ENCODE data around the gene SFRP2. TPM values are rescaled to one million over a fixed set of nuclear protein-coding genes. Genes with fewer than 3 reads are reported as not detected.

Gene SFRP2
- total and polyA plus RNA-seq, 4 donors, result 0.08 to 0.09 TPM; not detected in 2

- no peaks in the 10 kb centered on the region for H3K4me1 ChIP-seq (ENCODE audit: control insufficient read depth in 4 of 4, insufficient read depth in 4 of 4, low read length in 3 of 4)
- 29% methylated on average over 3 of the region's 3 CpGs for WGBS
- no peak overlapping the region for H3K4me3 ChIP-seq (ENCODE audit: low read depth in 1 of 3, low read length in 3 of 3)
- peaks cover 0 to 5% (median 2%) of the 10 kb centered on the region in 4 donors for H3K27me3 ChIP-seq (ENCODE audit: control insufficient read depth in 4 of 4, insufficient read depth in 4 of 4, low read length in 3 of 4)
- DNase-seq (ENCODE audit: low spot score), result no peak
- no peaks in the 10 kb centered on the region for H3K36me3 ChIP-seq (ENCODE audit: control insufficient read depth in 4 of 4, insufficient read depth in 3 of 4, low read depth in 1 of 4, low read length in 3 of 4)
- no peak overlapping the region for H3K27ac ChIP-seq (ENCODE audit: low read depth in 1 of 2, low read length in 2 of 2)
- no peak overlapping the region for H3K9ac ChIP-seq (ENCODE audit: low read depth in 1 of 2, low read length in 2 of 2)
- no peaks in the 10 kb centered on the region for H3K9me3 ChIP-seq (ENCODE audit: control insufficient read depth in 4 of 4, low read length in 3 of 4)
- TF ChIP-seq NR2F2 (IDR thresholded peaks at IDR 0.05) (no peak), RAD21 (IDR thresholded peaks at IDR 0.05) (no peak), RXRA (IDR thresholded peaks at IDR 0.05) (no peak), EGR1 (IDR thresholded peaks at IDR 0.05; ENCODE audit: low read depth in 2 of 2) (no peak), HNF4G (IDR thresholded peaks at IDR 0.05) (no peak), YY1 (IDR thresholded peaks at IDR 0.05) (no peak), TAF1 (conservative IDR thresholded peaks at IDR 0.05) (no peak), CTCF (IDR thresholded peaks at IDR 0.05; ENCODE audit: low read depth, low read length, missing input control) (no peak), HNF4A (conservative IDR thresholded peaks at IDR 0.05) (no peak), FOXA2 (IDR thresholded peaks at IDR 0.05) (no peak), GABPA (IDR thresholded peaks at IDR 0.05 in 1 of 2, conservative IDR thresholded peaks at IDR 0.05 in 1 of 2) (no peak), REST (IDR thresholded peaks at IDR 0.05) (no peak), FOXA1 (IDR thresholded peaks at IDR 0.05) (no peak), JUND (IDR thresholded peaks at IDR 0.05) (no peak), SP1 (IDR thresholded peaks at IDR 0.05) (no peak)
- TF ChIP-seq, protein P1, sequence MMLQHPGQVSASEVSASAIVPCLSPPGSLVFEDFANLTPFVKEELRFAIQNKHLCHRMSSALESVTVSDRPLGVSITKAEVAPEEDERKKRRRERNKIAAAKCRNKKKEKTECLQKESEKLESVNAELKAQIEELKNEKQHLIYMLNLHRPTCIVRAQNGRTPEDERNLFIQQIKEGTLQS (IDR thresholded peaks at IDR 0.05), result no peak
- TF ChIP-seq, protein P2, sequence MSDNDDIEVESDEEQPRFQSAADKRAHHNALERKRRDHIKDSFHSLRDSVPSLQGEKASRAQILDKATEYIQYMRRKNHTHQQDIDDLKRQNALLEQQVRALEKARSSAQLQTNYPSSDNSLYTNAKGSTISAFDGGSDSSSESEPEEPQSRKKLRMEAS (IDR thresholded peaks at IDR 0.05), result no peak
- TF ChIP-seq, protein P3, sequence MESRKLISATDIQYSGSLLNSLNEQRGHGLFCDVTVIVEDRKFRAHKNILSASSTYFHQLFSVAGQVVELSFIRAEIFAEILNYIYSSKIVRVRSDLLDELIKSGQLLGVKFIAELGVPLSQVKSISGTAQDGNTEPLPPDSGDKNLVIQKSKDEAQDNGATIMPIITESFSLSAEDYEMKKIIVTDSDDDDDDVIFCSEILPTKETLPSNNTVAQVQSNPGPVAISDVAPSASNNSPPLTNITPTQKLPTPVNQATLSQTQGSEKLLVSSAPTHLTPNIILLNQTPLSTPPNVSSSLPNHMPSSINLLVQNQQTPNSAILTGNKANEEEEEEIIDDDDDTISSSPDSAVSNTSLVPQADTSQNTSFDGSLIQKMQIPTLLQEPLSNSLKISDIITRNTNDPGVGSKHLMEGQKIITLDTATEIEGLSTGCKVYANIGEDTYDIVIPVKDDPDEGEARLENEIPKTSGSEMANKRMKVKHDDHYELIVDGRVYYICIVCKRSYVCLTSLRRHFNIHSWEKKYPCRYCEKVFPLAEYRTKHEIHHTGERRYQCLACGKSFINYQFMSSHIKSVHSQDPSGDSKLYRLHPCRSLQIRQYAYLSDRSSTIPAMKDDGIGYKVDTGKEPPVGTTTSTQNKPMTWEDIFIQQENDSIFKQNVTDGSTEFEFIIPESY (IDR thresholded peaks at IDR 0.05), result no peak
Measured at GRCh38 chr4:153804722-153805121, 15.8 kb upstream of the SFRP2 start.
